HG03064 (cell line): ENCODE measurements around the gene VEPH1.

Experiments
- ATAC-seq: cut with Tn5 transposase; IDR thresholded peaks from one replicate; pipeline ENCODE4 v1.9.1; 2021; ENCODE audit warnings: low read depth; ENCODE audit not compliant: unreplicated experiment

The VEPH1 gene

GRCh38 chr3:157438194-157438730, 65.0 kb downstream of the VEPH1 start:
- ATAC-seq: no peak

- ATAC-seq: no peak
These were observed 66.5 kb downstream of the VEPH1 start, which contains the start of gene PTX3 for GRCh38 chr3:157436583-157437291. PTX3 (plus strand) TSS chr3:157436850; CDS start chr3:157436934, 84 bp downstream.

GRCh38 chr3:157429708-157430107, 73.5 kb downstream of the VEPH1 start:
- ATAC-seq: no peak

DNA sequence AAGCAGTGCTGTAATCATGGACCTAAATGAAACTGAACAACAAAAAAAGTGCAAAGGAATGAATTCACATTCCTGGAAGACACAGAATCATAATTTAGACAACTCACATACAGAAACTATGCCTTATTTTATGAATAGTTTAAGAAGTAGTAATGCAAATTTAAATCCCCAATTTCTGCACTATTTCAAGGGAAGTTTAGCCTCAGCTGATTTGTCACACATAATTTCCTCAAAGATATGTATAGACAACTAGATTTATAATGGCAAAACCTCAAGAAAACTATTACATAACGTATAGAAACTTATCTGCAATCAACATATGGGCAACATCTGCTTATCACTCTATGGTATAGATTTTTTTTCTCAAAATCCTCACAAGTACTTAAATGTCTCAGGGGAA, 74.4 kb downstream of the VEPH1 start:
- no peak for ATAC-seq

GRCh38 chr3:157427901-157428300, 75.3 kb downstream of the VEPH1 start:
- no peak for ATAC-seq

GRCh38 chr3:157423337-157423736, 79.9 kb downstream of the VEPH1 start:
- no peak for ATAC-seq

DNA sequence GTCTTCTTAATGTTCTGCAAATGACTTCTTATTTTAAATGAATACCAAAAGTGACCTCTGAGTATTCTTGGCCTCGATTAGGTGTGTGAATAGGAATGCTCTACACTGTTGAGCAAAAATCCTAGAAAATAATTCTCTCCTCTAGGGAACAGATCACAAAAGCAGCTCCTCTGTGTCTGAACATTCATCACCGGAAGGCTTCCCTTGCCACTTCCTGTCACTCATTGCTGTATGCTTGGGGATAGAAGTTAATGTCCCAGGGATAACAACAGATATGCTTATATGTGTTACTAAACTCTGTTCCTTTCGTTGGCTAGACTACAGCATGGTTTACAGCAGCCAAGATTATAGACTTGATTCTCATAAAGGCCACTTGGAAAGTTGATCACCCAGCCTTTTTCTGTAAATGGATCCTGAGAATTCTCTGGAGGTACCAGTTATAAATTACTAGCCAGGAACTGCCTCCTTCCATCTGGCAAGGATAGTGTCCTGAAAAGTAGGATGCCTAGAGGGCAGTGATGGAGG, 82.5 kb downstream of the VEPH1 start:
- no peak for ATAC-seq

- no peak for ATAC-seq
These were observed 85.1 kb downstream of the VEPH1 start for GRCh38 chr3:157418104-157418503.

- no peak for ATAC-seq
These were observed 86.0 kb downstream of the VEPH1 start for GRCh38 chr3:157417247-157417646.

GRCh38 chr3:157416347-157417087, 86.7 kb downstream of the VEPH1 start:
- no peak for ATAC-seq

DNA sequence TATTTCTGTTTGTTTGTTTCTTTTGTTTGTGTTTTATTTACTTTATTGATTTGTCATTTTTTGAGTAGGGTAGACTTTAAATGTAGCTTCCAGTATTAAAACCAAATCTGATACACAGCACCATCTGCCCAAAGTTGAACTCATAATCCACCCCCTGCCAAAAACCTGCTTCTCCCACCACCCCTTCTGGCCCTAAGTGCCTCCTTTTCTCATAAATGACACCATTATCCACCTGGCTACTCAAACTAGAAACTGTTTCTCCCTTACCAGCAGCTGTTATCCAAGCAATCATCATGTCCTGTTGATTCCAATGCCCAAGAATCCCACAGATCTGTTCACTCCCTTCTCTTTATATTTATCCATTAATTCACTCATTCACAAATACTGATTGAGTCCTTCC, 88.4 kb downstream of the VEPH1 start:
- ATAC-seq: no peak

- no peak for ATAC-seq
These were observed 90.8 kb downstream of the VEPH1 start for GRCh38 chr3:157412323-157412855.

- ATAC-seq: no peak
These were observed 92.3 kb downstream of the VEPH1 start for GRCh38 chr3:157410945-157411344.

DNA sequence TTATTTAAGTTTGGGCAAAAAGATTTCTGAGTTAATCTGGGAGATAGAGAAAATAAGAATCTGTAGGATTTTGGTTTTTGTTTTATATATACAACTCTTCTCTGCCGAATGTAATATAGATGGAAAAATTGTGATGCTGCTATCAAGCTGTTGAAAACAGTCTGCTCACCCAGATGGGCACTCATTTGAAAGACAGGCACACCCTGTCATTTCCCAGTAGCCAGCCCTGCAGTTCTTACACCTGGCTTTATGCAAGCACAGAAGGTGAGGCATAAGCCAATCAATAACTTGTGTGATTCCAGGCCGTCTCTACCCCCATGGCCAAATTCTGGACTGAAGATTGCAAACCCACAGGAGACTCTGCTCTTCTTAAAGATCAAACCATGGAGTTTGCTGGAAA, 93.7 kb downstream of the VEPH1 start:
- ATAC-seq: no peak

DNA sequence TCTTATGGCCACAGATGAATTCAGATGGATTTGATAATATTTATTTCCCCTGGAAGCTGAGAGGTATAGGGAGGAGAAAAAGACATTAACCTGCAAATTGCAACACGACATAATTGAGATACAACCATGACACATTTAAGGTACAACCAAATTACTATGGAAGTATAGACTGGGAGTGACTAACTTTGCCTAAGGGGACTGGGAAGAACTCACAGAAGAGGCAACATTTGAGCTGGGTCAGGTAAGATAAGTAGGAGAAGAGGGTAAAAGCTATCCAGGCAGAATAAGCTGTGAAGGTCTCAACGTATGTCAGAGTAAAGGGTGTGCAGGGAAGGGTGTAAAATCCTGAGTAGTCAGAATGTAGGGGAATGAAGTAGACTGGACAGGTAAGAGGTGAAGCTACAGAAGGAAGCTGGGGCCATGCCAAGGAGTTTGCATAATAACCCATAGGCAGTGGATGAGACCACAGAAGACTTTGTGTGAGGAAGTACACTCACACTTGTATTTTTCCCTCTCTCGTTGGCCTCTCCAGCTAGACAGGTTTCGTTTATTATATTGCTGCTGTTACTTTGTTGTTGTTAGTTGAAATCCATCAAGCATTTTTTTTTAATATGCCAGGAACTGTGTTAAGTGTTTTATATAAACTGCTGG, 94.6 kb downstream of the VEPH1 start:
- ATAC-seq: no peak

- ATAC-seq: no peak
These were observed 95.4 kb downstream of the VEPH1 start for GRCh38 chr3:157407769-157408168.

GRCh38 chr3:157406394-157406793, 96.8 kb downstream of the VEPH1 start:
- ATAC-seq: no peak

DNA sequence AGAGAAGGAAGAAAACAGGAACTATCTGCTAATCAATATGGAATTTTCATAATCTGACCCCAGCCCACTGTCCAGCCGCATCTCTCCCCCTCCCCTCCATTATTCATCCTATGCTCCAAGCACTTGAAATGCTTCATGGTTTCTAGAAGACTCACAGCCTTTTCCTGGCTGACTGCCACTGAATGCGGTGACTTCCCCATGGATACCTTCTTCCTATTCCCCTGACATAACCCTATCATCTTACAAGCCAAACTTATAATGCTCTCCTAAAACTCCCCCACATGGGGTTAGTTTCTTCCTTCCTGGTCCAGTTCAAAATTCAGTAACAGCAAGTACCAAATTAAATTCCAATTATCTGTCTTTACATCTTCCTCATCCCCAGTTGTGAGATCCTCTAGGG, 97.8 kb downstream of the VEPH1 start:
- no peak for ATAC-seq

GRCh38 chr3:157404381-157404780, 98.8 kb downstream of the VEPH1 start:
- no peak for ATAC-seq

DNA sequence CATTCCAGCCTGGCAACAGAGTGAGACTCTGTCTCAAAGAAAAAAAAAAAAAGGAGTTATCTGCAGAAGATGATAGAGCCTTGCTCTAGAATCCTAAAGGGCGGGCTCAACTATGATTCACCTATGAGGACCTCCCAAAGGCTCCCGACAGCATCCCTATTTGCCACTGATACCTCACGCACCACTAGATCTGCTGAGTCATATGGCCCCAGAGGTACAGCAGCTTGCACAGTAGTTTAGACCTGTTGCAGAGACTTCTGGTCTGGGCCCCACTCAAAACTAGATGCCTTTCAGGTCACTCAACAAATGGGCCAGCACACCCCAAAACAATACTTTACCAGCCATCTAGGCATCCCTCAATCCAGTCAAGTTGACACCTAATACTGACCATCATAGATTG, 104.6 kb downstream of the VEPH1 start:
- ATAC-seq: no peak

GRCh38 chr3:157394411-157394810, 108.8 kb downstream of the VEPH1 start:
- ATAC-seq: no peak
